HG03442 (cell line): Measurements from ENCODE around the gene BEX3.

Source experiments
- ATAC-seq: cut with Tn5 transposase; IDR thresholded peaks from one replicate; pipeline ENCODE4 v1.9.1; 2021; ENCODE audit warnings: mild to moderate bottlenecking, moderate library complexity; ENCODE audit not compliant: unreplicated experiment

The BEX3 gene

DNA sequence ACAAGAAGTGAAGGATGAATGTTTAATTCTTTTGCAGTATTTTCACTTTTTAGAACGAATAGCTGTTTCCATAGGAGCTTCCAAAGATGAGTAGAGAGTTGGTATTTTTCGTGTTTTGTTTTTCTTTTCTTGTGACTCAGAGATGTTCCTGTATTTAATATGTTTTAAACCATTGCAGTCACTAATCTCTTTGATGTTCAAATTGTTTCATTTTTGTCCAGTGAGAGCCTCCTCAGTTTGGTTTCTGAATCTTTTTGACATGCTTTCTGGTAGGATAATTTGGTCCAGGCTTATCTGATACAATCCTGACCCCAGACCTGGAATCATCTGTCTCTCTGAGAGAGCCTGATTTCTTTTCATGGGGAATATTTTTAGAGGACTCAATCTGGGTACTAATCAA is 41.6 kb downstream of the BEX3 start:
- no peak for ATAC-seq

DNA sequence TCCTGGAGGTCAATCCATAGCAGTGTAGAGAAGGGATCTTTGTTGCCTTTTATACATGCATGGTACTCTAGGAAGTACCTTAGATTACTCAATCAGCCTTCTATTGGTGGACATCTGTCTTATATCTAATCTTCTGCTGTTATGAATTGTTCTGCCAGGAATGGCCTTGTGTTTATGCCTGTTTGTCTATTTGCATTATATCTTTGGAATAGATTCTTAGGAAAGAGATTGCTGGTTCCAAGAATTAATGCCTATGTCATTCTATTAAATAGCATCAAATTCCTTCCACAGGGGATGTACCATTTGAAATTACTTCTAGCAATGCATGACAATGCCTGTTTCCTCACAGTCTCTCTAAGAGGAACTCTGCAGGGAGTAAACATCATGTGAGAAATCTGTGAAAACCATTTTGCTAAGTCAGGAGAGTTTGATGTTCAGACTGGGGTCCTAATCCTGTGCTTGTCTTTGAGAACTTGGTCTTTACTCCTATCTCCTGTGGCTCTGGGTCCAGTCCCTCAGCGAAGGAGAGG is 42.5 kb downstream of the BEX3 start:
- no peak for ATAC-seq

DNA sequence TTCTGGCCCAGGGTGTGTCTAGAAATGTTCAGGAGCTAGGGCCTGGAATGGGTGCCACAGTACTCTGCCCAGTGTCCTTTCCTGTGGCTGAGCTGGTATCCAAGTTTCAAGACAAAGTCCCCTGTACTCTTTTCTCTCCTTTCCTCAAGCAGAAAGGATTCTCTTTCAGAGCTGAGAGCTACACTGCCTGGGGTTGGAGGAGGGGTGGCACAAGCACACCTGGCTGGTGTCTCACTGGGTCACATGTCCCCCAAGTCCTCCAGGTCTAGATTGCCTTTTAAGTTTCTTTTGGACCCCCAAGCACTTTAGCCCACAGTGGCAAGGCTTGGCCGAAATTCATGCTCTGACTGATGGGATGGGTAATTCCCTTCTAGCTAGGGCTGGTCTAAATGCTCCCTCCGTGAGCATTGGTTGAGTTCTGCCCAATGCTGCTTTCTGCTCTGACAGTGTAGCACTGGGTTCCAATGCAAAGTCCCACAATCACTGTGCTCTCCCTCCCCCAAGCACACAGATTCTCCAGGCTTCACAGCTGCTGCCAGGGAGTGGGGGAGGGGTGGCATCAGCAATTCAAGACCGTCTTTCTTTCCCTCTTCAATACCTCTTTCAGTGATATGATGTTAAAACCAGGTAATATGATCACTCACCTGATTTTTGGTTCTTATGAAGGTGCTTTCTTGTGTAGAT is 47.8 kb downstream of the BEX3 start:
- ATAC-seq, result no peak
